Measurements from ENCODE around the gene CPD.

DNA sequence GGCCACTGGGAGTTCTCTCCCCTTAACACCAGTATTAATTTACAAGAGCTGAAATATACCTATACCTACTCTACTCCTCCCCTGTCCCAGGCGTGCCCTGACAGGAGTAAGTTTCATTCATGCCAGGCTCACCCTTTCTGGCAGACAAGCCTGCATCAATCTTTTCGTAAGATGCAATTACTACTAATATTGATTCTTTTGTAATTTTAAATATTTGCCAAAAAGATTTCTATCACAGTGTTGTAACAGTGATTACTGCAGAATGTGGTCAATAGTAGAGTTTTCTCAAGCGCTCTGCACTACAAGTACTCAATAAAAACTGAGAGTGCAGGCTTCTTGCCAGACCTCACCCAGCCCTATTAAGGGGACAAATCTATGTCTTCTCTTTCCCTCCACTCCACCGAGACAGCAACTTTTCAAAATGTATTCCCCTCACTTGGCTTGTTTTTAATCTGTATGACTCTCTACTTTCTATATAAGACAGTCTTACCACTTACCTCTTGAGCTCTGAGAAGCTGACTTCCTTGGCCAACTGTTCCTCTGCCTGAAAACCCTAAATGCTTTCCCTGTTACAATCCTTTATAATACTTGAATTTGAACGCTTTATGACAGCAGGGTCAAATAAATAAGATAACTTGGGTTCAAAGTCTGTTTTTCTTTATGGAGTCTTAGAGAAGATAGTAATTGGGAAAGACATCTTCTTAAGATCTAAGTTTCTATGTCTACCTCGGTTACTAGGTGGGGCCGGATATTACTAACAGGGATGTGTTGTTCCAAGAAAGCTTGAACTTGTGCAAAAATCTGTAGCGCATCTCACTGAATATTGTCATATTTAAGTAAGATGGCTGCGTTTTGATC is 45.0 kb upstream of the CPD start, which contains the start of gene TMIGD1:
- TF ChIP-seq, protein P1, sequence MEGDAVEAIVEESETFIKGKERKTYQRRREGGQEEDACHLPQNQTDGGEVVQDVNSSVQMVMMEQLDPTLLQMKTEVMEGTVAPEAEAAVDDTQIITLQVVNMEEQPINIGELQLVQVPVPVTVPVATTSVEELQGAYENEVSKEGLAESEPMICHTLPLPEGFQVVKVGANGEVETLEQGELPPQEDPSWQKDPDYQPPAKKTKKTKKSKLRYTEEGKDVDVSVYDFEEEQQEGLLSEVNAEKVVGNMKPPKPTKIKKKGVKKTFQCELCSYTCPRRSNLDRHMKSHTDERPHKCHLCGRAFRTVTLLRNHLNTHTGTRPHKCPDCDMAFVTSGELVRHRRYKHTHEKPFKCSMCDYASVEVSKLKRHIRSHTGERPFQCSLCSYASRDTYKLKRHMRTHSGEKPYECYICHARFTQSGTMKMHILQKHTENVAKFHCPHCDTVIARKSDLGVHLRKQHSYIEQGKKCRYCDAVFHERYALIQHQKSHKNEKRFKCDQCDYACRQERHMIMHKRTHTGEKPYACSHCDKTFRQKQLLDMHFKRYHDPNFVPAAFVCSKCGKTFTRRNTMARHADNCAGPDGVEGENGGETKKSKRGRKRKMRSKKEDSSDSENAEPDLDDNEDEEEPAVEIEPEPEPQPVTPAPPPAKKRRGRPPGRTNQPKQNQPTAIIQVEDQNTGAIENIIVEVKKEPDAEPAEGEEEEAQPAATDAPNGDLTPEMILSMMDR (IDR thresholded peaks at IDR 0.05; ENCODE audit: insufficient read depth, low read depth, low read length) = no peak
- no peak for TF ChIP-seq EZH2 (IDR thresholded peaks at IDR 0.05; ENCODE audit: insufficient read depth, low read length)

All from astrocyte (in vitro differentiated cells and primary cell).